IPS DF 19.7 (cell line): Measurements from ENCODE around the gene TGFBR2.
"Not testable (repeated sequence)": the region's sequence is repeated elsewhere in the genome, so short reads cannot be mapped to it uniquely, and the experiment has no call there.

ENCODE experiments used
- DNase-seq: peaks from one replicate; pipeline ENCODE4 v3.0.0-alpha.2; 2013; ENCODE audit warnings: low read depth, low spot score

Gene TGFBR2

GRCh38 chr3:30619318-30619717 is 12.9 kb downstream of the TGFBR2 start:
- no peak for DNase-seq

DNA sequence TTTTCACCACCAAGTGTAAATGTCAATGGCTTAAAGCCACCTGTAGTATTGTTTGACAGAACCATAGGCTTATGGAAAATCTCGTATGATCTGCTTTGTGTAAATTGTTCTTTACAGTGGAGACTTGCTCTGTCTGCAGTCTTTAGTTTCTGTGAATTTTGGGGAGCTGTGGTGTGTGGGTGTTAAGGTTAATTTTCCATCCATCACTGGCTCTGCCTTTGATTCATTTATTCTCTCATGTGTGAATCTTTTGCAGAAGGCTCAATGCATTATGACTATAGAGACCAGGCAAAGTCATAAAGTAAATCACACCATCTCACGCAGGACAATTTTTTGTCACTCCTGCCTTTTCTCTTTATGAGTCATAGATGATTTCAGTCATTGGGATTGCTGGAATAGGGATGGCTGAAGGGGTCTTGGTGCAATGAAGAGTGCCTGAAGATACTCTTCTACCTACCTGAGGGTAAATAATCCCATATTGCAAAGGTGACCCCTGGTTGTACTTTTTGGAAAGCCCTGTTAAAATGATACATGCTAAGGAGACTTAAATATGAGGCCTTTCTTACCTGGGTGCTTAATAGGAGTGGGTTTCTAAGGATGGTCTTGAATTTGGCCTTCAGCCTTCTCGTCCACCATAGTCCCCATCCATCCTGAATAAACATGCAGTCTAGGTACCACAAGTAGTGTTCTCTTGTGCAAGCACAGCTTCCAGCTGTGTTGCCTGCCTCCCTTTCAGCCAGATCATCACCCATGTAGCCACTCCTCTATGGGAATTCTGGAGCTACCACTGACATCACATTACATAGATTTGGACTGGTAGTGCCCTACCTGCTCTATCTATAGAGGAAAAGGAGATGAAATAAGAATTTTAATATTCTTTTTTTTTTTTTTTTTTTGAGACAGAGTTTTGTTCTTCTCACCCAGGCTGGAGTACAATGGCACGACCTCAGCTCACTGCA is 14.3 kb downstream of the TGFBR2 start:
- DNase-seq = no peak

DNA sequence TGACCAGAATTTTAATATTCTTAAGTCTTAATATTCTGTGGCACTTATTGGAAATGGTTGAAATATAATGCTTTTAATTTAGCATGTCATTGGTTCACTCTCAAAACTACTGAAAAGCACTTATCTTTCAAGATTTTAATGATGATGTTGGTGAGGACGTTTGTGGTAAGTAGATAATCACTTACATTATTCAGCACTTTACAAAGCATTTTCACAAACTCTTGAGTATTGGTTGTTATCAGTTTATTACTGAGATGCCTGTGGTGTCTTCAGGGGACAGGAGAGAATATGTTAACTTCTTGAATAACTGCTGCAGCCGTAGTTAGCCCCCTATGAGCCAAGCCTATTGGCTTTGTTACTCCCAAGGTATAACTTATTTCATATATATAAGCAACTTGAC is 15.2 kb downstream of the TGFBR2 start:
- DNase-seq = no peak

DNA sequence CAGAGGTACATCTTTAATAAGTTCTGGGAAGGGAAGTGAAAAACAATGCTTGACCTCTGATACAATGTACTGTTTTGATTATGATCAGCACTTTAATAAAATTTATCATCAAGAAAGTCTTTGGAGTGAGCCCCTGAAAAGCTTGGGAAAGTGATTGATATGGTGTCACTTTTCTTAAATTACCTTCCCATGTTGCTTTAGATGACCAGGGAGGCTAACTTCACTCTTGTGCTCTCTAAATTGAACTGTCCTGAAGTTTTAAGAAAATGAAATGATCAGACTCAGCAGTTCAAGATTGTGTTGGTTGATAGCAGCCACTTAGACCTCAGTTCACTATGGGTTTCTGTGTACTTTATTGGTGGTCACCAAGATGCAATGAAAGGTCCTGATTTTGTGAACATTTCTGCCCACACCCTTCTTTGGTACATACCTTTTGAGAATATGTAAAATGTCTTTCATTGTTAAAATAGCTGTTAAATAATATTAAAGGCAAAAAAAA is 15.7 kb downstream of the TGFBR2 start:
- no peak for DNase-seq

- DNase-seq = no peak
These were observed 16.4 kb downstream of the TGFBR2 start for GRCh38 chr3:30622790-30623189.

DNA sequence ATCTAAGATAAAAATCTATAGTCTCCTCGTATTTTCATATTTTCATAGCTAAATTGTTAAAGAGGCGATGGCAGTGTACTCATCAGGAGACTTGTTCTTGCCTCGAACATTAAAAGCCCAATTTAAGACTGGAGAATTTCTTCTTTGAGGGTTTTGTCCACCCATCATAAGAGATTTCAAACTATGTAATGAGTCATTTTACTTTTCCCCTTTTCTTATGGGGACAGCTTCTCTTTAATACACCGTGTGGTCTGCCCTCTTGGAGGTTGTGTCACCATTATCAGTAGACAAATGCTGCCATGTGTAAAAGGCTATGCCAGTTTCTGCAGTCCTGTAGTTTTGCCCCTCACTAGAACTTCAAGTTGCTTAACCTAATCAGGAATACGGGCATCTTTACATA is 16.9 kb downstream of the TGFBR2 start:
- no peak for DNase-seq

DNA sequence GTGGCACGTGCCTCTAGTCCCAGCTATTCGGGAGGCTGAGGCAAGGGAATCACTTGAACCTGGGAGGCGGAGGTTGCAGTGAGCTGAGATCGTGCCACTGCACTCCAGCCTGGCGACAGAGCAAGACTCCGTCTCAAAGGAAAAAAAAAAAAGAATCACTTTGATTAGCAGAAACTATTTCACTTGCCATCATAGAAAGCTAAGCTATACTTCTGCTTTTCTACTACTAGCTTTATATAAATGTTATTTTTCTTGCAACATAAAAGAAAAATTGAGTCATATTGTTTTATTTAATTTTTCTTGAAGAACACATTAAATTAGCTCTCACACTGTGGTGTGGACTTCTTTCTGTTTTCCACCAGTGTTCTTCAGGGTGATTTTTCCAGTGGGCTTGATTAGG is 18.1 kb downstream of the TGFBR2 start:
- not testable (repeated sequence) for DNase-seq

DNA sequence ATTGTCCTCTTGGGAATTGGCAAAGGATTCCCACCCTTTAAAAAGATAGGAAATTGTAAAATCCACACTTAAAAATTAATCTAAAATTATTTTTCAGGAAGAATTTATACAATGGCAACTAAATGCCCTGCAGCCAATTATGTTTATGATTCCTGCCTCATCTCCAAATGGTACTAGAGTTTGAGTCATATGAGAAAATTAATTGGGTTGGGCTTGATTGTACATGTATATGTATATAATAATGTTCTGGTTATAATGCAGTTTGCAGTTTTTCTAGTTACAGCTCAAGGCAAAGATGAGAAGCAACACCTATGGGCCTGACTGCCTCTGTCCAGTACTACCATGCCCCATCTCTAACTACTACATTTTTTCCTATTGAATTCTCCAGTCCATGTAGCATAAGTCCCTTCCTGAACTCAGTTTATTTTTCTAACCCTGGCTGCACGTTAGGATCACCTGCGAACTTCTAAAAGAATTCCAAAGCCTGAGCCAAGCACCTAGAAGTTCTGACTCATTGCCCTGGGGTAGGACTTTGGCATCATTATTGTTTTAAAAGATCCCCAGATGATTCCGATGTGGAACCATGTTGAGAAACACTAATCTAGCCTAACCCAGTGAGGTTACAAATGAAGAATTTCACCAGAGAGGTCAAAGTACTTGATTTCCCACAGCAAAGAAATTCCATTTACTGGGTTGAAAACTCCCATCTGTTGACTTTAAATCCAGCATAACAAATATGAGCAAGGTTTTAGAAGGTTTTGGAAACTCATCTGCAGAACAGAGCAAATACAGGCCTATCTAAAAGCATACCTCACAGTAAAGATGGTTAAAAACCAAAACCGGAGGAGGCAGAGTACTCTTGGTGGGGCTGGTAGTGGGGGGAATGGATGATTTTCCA is 19.4 kb downstream of the TGFBR2 start:
- no peak for DNase-seq

GRCh38 chr3:30626443-30627180 is 20.2 kb downstream of the TGFBR2 start:
- DNase-seq = no peak

DNA sequence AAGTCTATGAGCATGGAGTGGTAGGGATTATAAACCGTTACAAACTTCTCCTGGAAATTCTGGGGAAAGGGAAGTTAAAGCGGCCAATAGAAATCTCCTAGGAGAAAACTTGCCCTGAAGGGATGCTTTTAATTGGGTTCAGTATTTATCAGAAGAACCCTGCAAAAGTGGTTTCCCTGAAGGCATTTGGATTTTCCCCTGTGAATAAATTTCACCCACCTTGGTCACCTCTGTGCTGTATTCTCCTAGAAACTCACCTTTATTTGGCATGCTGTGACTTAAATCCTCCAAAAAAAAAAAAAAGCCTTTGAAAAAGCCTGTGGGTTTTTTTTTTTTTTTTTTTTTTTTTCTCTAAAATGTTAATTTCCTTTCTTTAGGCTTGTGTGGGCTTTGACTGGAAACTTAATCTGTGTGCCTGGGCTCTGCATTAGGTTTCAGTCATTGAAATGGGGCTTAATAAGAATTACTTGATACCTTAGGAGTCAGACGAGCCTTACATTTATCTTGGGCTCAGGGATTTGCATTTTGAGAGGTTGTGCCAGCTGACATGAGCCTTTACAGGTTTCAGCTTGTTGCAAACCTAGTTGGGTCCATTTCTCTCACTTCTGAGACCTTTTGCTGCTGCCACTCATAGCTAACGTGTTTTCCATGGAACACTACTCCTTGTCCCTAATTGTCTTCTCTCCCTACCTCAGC is 22.0 kb downstream of the TGFBR2 start:
- DNase-seq = no peak

DNA sequence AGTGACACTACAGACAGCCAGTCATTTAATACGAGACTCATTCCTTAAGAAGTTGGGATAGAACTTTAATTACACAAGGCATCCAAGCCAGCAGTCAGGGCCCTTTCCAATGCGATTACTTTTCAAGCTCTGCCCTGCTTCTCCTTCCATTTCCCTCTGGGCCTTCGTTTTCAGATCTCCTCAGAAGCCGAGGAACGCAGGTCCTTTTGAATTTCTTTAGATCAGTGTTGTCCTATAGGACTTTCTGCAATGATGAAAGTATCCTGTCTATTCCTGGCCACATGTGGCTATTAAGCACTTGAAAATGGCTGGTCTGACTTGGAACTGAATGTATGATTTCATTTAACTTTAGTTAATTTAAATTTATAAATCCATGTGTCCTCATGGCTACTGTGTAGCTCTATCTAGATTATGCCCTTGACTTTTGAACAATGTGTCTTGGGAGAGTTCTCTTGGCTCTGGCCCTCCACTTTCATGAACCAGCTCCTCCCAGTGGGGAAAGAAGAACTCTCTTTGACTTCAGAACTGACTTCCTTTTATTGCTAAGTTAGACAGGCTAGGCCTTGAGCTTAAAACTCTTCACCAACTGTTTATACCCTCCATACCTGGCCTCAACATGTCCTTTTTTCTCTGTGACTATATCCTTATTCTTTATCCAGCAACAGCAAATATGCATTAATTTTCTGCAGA is 22.6 kb downstream of the TGFBR2 start:
- no peak for DNase-seq

GRCh38 chr3:30629746-30630145 is 23.3 kb downstream of the TGFBR2 start:
- no peak for DNase-seq

DNA sequence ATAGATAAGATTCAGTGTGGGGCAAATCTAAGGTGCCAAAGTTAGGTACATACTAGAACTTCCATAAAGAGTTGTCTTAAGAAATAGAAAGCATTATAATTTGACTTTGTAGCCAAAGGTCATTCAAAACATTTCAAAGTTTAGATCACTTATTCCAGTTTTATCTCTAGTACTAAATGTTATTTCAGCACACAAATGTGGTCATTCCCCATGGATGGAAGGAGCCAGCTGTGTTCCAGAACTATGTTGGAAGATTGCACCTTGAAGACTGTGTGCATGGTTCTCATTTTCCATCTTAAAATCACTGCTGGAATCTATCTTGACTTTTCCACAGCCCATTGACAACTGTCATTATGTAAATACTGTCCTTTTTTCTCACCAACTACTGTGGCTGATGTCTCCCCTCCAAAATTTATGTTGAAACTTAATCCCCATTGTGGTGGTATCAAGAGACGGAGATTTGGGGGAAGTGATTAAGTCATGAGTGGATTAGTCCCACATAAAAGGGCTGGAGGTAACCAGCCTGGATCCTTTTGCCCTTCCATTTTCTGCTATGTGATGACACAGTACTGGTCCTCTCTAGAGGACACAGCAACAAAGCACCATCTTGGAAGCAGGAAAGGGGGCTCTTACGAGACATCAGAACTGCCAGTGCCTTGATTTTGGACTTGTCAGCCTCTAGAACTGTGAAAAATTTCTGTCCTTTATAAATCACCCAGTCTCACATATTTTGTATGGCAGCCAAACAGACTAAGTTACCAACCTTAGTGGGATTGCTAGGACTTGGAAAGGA is 24.0 kb downstream of the TGFBR2 start:
- DNase-seq = no peak

DNA sequence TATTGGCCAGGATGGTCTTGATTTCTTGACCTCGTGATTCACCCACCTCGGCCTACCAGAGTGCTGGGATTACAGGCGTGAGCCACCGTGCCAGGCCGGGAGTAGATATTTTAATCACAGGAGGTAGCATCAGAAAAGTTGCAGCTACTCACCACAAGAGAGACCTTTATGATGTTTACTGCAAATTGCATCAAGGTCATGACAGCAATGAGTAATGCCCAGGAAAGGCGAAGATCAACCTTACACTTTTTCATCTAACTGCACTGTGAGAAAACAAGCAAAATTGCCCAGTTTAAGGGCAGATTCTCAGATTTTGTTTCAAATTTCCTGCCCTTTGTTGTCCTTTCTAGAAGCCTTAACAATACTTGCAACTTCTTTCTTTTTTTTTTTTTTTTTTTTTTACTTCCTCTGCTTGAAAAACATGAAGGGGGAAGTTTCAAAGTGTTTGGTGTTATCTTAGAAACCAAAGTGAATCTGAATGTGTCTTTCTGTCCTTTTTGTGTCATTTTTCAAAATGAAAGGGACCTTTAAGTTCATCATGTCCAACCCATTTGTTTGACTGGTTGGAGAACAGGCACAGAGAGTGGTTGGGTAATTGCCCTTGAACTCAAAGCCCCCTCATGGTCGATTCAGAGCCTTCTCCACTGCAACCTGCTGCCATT is 25.0 kb downstream of the TGFBR2 start:
- no peak for DNase-seq

GRCh38 chr3:30632065-30632464 is 25.7 kb downstream of the TGFBR2 start:
- no peak for DNase-seq

DNA sequence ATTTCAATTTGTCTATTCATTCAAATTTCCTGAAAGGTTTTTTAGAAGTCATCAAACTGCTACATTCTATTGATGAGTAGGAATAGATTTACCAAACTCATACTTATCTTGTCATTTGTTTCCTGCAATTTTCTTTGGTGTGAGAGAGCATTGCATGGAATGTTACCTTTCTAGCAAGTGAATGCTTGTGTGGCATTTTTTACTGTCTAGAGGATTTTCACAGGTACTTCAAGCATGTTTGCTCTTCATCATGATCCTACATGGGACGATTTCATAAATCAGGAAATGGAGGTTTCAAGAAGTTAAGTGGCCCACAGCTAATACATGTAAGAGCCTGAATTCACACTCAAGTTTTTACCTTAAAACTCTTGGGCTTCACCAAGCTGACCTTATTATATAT is 26.1 kb downstream of the TGFBR2 start:
- no peak for DNase-seq

DNA sequence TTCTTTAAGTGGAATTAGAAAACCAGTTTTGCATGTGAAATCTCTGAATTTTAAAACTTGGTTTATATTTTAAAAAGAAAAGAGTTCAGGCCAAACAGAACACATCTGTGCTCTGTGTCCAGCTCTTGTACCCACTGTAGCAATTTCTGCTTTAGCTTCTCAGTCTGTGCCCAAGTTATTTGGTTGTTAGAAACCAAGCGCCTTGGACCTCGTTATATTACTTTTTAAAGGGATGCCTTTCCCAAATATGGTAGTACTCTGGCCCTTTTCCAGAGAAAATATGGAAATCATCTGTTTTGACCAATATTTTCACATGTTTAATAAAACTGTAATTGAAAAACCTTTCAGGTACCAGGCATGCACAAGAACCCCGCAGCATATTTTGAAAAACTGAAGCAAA is 27.3 kb downstream of the TGFBR2 start:
- no peak for DNase-seq

DNA sequence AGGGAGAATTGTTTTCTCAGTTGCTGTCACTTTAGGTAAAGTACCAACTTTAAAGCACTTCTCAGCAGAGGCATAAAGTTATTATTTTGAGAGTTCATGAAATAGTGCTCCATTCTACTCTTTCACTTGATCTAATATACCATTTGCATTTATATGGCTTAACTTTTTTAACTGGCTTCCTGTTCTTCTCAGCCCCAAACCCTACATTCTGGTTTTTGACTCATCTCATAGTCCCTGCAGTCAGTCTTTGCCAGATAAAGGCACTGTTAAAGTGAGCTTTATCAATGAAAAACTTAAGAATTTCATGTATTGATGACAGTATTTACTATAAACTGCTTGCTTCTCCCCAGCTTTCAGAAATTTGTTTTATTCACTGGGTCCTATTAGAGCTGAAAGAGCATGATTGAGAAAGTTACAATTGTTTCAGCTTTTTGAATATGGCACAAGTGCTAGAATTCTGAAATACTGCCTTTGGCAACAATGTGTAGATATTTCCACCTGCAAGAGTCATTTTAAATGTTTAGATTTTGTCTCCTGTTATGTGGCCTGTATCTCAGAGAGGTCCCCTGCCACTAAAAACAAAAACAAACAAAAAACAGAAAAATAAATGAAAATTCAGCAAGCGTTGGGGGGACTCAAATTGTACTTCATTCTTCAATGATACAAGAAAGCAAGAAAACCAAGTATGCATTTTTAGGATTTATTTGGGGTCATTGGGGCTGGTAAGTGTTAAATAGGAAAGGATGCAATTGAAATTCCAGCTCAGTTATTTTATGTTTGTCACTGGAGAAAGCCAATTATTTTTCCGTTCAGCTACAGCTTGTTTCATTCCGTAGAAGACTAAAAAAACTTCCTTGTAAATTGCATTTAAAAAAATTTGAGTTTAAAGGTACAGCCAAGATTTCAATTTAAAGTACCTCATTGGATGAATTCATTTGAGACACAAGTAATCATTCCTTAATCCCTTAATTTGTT is 28.6 kb downstream of the TGFBR2 start:
- no peak for DNase-seq
